K562 (cell line): ENCODE data around the gene PIP4K2A. TPM values are rescaled to one million over a fixed set of nuclear protein-coding genes. Genes with fewer than 3 reads are reported as not detected.

Source experiments
- BRD9 ChIP-seq: fragments of 450-650 bp; IDR thresholded peaks from 2 replicates; pipeline ENCODE4 v1.6.1; 2018; ENCODE audit warnings: low read depth; ENCODE audit not compliant: partially characterized antibody
- EZH2 ChIP-seq: IDR thresholded peaks from 2 replicates; pipeline ENCODE4 v1.6.1; 2012; ENCODE audit warnings: low read depth, mild to moderate bottlenecking, inconsistent platforms, low read length, borderline replicate concordance
- FOXK1 ChIP-seq: sonication (generic); formaldehyde crosslinking; IDR thresholded peaks from 2 replicates; pipeline ENCODE4 v1.8.0; 2022; ENCODE audit warnings: missing genetic modification reagents, mild to moderate bottlenecking, borderline replicate concordance
- HSF4 ChIP-seq: fragments of 250-450 bp; sonication (Bioruptor Pico); IDR thresholded peaks from 2 replicates; pipeline ENCODE4 v2.1.2; 2022; ENCODE audit warnings: mild to moderate bottlenecking, moderate library complexity, borderline replicate concordance
- KAT8 ChIP-seq: fragments of 450-650 bp; IDR thresholded peaks from 2 replicates; pipeline ENCODE4 v1.6.1; 2016; ENCODE audit warnings: low read depth, mild to moderate bottlenecking
- KLF13 ChIP-seq: fragments of 450-650 bp; IDR thresholded peaks from 2 replicates; pipeline ENCODE4 v1.6.1; 2016; ENCODE audit warnings: missing genetic modification characterization, low read depth, mild to moderate bottlenecking, missing compliant biosample characterization, moderate library complexity, borderline replicate concordance
- MCM7 ChIP-seq, 2 experiments: fragments of 450-650 bp; IDR thresholded peaks; 2 replicates each; pipeline ENCODE4 v1.6.1; 2016 to 2018
- MED1 ChIP-seq: sonication (generic); formaldehyde crosslinking; IDR thresholded peaks from 2 replicates; pipeline ENCODE4 v1.8.1; 2023; ENCODE audit warnings: missing genetic modification reagents, borderline replicate concordance
- NCOA6 ChIP-seq: fragments of 450-650 bp; IDR thresholded peaks from 2 replicates; pipeline ENCODE4 v1.6.1; 2017; ENCODE audit warnings: mild to moderate bottlenecking
- POLR2AphosphoS5 ChIP-seq: IDR thresholded peaks from 2 replicates; pipeline ENCODE4 v1.6.1; 2011; ENCODE audit warnings: mild to moderate bottlenecking, low read depth, low read length, moderate library complexity; ENCODE audit not compliant: control insufficient read depth, insufficient read depth
- REST ChIP-seq, 2 experiments: fragments of 450-650 bp; formaldehyde crosslinking in 1 of 2; IDR thresholded peaks; 2 replicates each; pipeline versions ENCODE4 v1.4.0 to v1.6.1; 2014 to 2020; ENCODE audit warnings: mild to moderate bottlenecking in 2 of 2, borderline replicate concordance in 1 of 2, low read depth in 1 of 2
- SMARCE1 ChIP-seq: fragments of 450-650 bp; IDR thresholded peaks from 2 replicates; pipeline ENCODE4 v1.7.1; 2016; ENCODE audit warnings: mild to moderate bottlenecking
- ZFP30 ChIP-seq: fragments of 250-450 bp; sonication (Bioruptor Pico); IDR thresholded peaks from 2 replicates; pipeline ENCODE4 v1.8.0; 2022; ENCODE audit warnings: moderate library complexity, mild to moderate bottlenecking, inconsistent platforms, borderline replicate concordance
- polyA plus RNA-seq, 8 experiments: library from polyadenylated mRNA; depleted of rRNA in 4 of 8; stranded (reverse) in 5 of 8; unstranded in 3 of 8; fragments of >200 nt; fragmentation: Nextera tagmentation in 2 of 8; fragmentation: Illumina TruSeq in 1 of 8; extraction: Ambion mirVana in 2 of 8; extraction: Trizol in 1 of 8; gene quantifications; 2 replicates each; pipeline versions ENCODE4 v1.2.1 to v1.2.3, GENCODE V29; 2011 to 2014; ENCODE audit warnings: inconsistent platforms in 1 of 8, missing spikeins in 1 of 8
- total RNA-seq, 7 experiments: library from RNA; depleted of rRNA in 6 of 7; stranded (reverse); fragments of >200 nt in 6 of 7; fragmentation: Illumina TruSeq in 2 of 7; extraction: Trizol in 2 of 7; gene quantifications; 2 replicates each; pipeline versions ENCODE4 v1.2.1 to v1.2.3, GENCODE V29; 2011 to 2021; ENCODE audit warnings: low replicate concordance in 1 of 7
- TF ChIP-seq, protein P1 (sequence below), 3 experiments: fragments of 200-800 bp in 1 of 3; sonication (Bioruptor generic) in 1 of 3; sonication (generic) in 1 of 3; formaldehyde crosslinking in 1 of 3; IDR thresholded peaks; 2 replicates each; pipeline versions ENCODE4 v1.6.1 to v1.8.0; 2016 to 2022; ENCODE audit warnings: mild to moderate bottlenecking in 2 of 3, missing compliant biosample characterization in 2 of 3, missing genetic modification characterization in 2 of 3, missing genetic modification reagents in 1 of 3
- TF ChIP-seq, protein P2 (sequence below), 2 experiments: fragments of 450-650 bp in 1 of 2; IDR thresholded peaks; 2 replicates each; pipeline ENCODE4 v1.6.1; 2011 to 2017; ENCODE audit warnings: low read depth in 2 of 2, antibody characterized with exemption in 1 of 2, borderline replicate concordance in 1 of 2, low read length in 1 of 2, mild to moderate bottlenecking in 1 of 2, mixed read lengths in 1 of 2; ENCODE audit not compliant: control insufficient read depth in 1 of 2

Gene PIP4K2A
- total and polyA plus RNA-seq, 9 of the 15 experiments (the other 6 are each of a cell fraction or from before 2014, with no cell fraction given), result 35.6 to 117 (median 71.9) TPM

DNA sequence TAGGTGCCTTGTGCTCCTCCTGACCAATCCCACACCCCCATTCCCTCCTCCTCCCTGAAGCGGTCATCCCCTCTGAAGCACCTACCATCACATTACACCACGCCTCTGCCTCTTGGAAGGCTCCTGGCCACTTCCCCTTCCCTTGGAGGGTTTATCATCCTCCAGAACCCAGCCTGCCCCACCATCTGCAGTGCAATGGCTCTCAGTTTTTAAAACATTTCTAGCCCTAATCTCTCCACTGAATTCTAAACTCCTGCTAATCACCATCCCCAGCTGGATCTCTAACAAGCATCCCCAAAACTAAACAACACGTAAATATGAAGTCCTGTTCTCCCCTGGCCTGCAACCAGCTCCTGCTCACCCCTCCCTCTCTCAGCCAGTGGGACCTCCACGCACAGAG, 70.6 kb downstream of the PIP4K2A start (continued):
- TF ChIP-seq REST (IDR thresholded peaks at IDR 0.05; ENCODE audit: borderline replicate concordance) (no peak), REST (CRISPR knock-in tag; IDR thresholded peaks at IDR 0.05; ENCODE audit: low read depth) (no peak), MCM7 (IDR thresholded peaks at IDR 0.05) (no peak), POLR2AphosphoS5 (0 out of 2 replicates have a peak, but pooled peaks have one; percentile 3), ZFP30 (CRISPR knock-in tag) (no peak), KAT8 (no peak), EZH2 (no peak), NCOA6 (no peak), MED1 (CRISPR knock-in tag) (no peak), SMARCE1 (0 out of 2 replicates have a peak, but pooled peaks have one; percentile 32), BRD9 (no peak), KLF13 (tag) (no peak), HSF4 (CRISPR knock-in tag) (no peak), FOXK1 (no peak)
- TF ChIP-seq, protein P1, sequence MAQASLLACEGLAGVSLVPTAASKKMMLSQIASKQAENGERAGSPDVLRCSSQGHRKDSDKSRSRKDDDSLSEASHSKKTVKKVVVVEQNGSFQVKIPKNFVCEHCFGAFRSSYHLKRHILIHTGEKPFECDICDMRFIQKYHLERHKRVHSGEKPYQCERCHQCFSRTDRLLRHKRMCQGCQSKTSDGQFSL (CRISPR knock-in tag; IDR thresholded peaks at IDR 0.05), result no peak
- TF ChIP-seq, protein P1 (tag; IDR thresholded peaks at IDR 0.05), result no peak
- TF ChIP-seq, protein P2, sequence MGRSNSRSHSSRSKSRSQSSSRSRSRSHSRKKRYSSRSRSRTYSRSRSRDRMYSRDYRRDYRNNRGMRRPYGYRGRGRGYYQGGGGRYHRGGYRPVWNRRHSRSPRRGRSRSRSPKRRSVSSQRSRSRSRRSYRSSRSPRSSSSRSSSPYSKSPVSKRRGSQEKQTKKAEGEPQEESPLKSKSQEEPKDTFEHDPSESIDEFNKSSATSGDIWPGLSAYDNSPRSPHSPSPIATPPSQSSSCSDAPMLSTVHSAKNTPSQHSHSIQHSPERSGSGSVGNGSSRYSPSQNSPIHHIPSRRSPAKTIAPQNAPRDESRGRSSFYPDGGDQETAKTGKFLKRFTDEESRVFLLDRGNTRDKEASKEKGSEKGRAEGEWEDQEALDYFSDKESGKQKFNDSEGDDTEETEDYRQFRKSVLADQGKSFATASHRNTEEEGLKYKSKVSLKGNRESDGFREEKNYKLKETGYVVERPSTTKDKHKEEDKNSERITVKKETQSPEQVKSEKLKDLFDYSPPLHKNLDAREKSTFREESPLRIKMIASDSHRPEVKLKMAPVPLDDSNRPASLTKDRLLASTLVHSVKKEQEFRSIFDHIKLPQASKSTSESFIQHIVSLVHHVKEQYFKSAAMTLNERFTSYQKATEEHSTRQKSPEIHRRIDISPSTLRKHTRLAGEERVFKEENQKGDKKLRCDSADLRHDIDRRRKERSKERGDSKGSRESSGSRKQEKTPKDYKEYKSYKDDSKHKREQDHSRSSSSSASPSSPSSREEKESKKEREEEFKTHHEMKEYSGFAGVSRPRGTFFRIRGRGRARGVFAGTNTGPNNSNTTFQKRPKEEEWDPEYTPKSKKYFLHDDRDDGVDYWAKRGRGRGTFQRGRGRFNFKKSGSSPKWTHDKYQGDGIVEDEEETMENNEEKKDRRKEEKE (IDR thresholded peaks at IDR 0.05; ENCODE audit: borderline replicate concordance in 1 of 2, control insufficient read depth in 1 of 2, low read depth in 2 of 2, low read length in 1 of 2), result no peak
